ENCODE measurements around the gene GNG5.
"Not testable (repeated sequence)": the region's sequence is repeated elsewhere in the genome, so short reads cannot be mapped to it uniquely, and the experiment has no call there.

GNG5 gene

DNA sequence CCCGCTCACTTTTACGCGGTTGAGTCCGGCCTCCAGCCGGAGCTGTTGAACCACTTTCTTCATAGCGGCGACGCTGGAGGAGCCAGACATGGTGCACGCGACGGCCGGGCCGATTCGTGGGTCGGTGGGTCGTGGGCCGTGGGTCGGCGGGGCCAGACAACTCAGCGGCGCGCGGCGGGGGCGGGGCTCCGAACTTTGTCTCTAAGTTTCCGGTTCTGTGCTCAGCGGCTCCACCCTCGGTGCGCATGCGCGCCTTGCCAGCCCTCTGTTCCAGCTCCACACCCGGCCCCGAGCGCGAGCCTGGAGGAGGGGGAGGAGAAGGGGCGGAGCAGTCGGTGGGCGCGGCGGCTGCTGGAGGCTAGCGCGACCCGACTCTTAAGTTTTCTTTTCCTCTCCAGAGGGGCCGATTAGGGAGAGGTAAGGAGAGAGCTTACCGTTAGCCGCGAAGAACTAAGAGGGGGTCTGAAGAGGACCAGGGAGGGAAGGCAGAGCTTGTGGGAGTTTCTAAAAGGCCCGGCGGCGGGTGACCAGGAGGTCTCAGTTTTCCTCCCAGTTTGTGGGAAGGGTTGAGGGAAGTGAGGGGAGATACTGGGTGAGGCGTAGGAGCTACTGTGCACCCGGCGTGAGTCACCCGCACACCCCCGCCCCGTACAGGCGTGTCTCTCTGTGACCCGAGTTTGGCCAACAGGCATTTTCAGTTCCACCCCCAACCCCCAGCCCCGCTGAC, at the start of gene GNG5, which contains the start of gene SPATA1:
GNG5 (minus strand) TSS at position 580 of the 727 bp plus-strand sequence; CDS start at position 90, 490 bp downstream.
SPATA1 (plus strand) TSS at position 385 of the 727 bp plus-strand sequence. CDS start 9,974 bp downstream, outside the sequence.
- DNase-seq, result peak; percentile 96

DNA sequence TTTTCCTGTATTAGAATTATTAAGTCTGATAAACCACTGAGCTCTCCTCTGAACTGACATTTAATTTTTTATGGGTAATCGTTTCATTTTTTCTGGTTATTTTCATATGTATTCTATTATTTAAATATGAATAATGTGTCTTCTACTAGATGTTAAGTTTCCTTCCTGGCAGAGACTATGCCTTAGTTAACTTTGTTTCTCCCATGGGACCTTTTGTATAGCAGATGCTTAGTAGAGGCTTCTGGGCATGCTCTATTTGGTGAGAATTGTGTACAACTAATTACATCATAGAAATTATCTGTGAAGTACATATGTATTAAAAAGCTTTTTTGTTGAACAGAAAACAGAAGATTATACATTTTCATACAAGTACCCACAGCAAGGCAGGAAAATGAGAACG, 44.4 kb upstream of the GNG5 start:
- DNase-seq, result no peak

- DNase-seq, result peak in 1 of 2 experiments; percentile 12
Observed at GRCh38 chr1:84541679-84542078, 35.3 kb upstream of the GNG5 start.

DNA sequence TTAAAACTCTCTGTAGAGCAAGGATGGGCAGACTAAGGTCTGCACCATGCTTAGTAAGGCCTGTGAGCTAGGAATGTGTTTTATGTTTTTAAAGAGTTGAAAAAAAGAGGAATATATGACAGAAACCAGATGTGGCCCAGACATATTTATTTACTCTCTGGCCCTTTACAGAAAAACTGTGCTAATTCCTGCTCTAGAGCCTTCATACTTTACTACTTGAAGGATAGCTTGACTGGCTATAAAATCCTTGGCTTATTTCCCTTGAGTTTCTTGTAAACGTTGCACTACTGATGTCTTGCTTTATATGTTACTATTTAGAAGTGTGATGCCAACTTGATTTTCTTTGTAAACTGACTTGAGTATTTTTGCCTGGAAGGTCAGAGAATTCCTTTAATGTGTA, 34.4 kb upstream of the GNG5 start:
- no peak for DNase-seq

- DNase-seq, result no peak
Observed at GRCh38 chr1:84539972-84540371, 33.6 kb upstream of the GNG5 start.

DNA sequence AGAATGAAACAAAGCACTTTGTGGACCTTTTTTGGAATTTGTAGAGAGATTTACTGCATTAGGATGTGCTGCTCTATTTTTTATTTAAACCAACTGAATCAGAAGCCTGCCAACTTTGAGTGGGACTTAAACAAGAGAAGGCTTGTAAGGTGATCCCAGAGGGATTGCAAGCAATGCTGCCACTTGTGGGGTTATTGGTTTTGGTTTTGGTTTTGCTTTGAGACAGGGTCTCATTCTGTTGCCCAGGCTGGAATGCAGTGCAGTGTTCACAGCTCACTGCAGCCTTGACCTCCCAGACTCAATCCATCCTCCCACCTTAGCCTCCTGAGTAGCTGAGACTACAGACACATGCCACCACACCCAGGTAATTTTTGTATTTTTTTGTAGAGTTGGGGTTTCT, 32.2 kb upstream of the GNG5 start:
- DNase-seq, result no peak

DNA sequence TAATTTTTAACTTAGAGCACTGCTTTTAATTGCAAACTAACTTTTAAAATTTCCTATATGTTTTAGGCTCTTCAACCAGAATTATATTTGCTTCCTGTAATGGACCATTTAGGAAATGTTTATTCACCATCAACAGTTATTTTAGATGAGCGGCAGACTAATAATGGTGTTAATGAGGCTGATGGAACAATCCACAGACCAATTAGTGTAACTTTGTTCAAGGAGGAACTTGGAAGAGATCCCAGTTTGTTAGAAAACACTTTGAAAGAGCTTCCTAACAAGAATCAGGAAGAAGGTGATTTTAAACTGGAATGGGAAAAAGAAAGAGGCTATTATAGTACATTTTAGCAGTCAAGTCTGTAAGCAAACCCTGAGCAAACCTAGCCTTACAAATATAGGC, 19.4 kb upstream of the GNG5 start:
- DNase-seq, result peak in 1 of 2 experiments; percentile 64

DNA sequence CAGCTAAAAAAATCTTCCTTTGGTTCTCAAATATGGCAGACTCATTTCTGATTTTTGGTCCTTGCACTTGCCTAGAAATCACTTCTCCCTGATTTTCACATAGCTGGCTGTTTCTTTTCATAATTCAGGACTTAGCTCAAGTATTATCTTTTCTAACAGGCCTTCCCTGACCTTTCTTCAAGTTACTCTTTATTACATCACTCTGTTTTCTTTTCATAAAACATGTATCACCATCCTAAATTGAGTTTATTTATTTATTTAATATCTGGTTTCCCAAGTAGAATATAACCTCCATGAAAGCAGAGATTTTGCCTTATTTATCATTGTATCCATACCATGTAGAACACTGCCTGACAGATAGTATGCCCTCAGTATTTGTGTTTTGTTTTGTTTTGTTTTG, 18.2 kb upstream of the GNG5 start:
- DNase-seq, result no peak

DNA sequence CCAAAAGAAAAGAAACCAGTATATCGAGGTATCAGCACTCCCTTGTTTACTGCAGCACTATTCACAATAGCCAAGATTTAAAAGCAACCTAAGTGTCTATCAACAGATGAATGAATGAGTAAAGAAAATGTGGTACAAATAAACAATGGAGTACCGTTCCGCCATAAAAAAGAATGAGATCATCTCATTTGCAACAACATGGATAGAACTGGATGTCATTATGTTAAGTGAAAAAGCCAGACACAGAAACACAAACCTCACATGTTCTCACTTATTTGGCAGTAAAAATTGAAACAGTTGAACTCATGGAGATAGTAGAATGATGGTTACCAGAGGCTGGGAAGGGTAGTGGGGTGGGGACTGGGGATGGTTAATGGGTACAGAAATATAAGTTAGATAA, 4.3 kb upstream of the GNG5 start:
- DNase-seq, result no peak

DNA sequence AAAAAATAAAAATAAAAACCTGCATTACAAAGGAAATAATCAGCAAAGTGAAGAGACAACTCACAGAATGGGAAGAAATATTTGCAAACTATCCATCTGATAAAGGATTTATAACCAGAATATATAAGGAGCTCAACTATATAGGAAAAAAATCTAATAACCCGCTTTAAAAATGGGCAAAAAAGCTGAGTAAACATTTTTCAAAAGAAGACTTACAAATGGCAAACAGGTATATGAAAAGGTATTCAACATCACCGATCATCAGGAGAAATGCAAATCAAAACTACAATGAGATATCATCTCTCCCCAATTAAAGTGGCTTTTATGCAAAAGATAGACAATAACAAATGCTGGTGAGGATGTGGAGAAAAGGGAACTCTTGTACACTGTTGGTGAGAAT, 3.8 kb upstream of the GNG5 start:
- DNase-seq, result no peak

DNA sequence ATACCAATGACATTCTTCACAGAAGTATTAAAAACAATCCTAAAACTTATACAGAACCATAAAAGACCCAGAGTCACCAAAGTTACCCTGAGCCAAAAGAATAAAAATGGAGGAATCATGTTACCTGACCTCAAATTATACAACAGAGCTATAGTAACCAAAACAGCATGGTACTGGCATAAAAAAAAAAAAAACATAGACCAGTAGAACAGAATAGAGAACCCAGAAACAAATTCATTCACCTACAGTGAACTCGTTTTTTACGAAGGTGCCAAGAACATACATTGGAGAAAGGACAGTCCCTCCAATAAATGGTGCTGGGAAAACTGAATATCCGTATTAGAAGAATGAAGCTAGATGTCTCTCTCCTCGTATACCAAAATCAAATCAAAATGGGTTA, 2.6 kb upstream of the GNG5 start:
- no peak for DNase-seq

DNA sequence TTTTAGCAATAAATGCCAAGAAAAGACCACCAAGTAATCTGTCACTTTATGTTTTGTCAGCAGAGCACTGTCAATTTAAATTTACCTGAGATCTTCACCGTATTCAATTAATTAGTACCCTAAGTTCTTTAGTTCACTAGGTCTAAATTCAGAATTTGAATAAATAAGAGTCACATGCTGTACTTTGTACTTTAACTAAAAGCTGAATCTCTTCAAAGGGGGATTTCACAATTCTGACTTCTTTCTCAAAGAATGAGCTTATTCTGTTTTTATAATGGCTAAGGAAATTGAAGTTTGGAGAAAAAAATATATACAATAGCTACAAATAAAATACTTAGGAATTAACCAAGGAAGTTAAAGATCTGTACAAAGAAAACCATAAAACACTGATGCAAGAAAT, 2.1 kb upstream of the GNG5 start:
- DNase-seq, result no peak

DNA sequence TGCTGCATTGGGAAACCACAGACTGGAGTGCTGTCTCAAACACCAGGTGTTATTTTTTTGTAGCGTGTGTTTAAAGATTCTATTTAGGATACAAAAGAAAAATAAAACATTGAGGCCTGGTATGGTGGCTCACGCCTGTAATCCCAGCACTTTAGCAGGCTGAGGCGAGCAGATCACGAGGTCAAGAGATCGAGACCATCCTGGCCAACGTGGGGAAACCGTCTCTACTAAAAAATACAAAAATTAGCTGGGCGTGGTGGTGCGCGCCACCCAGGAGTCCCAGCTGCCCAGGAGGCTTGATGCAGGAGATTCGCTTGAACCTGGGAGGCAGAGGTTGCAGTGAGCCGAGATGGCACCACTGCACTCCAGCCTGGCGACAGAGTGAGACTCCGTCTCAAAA, 1.5 kb upstream of the GNG5 start:
- not testable (repeated sequence) for DNase-seq

GRCh38 chr1:84506729-84507453, 510 bp upstream of the GNG5 start:
- no peak for DNase-seq

DNA sequence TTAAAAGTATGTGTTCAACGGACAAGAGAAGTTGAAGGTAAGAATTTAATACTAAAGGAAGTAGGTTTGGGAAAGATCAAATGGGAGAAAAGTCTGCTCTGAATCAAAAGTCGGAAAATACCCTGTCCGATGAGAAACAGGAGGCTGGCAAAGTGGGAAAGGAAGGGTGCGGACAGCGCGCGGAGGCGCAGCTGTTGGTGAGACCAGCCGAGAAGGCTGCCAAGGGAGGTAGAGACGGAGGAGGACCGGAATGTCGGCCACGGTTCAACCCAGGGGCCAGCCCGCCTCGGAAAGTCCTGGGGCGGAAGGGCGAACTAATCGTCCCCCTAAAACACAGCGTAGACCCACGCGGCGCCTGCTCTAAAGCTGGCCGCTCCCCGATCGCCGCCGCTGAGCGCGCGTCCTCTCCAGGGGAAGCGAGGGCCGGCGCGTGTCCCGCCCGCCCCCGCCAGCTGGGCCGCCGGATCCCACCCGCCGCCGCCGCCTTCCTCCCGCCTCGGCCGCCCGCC, 834 bp downstream of the GNG5 start:
- DNase-seq, result peak; percentile 72 to 80

DNA sequence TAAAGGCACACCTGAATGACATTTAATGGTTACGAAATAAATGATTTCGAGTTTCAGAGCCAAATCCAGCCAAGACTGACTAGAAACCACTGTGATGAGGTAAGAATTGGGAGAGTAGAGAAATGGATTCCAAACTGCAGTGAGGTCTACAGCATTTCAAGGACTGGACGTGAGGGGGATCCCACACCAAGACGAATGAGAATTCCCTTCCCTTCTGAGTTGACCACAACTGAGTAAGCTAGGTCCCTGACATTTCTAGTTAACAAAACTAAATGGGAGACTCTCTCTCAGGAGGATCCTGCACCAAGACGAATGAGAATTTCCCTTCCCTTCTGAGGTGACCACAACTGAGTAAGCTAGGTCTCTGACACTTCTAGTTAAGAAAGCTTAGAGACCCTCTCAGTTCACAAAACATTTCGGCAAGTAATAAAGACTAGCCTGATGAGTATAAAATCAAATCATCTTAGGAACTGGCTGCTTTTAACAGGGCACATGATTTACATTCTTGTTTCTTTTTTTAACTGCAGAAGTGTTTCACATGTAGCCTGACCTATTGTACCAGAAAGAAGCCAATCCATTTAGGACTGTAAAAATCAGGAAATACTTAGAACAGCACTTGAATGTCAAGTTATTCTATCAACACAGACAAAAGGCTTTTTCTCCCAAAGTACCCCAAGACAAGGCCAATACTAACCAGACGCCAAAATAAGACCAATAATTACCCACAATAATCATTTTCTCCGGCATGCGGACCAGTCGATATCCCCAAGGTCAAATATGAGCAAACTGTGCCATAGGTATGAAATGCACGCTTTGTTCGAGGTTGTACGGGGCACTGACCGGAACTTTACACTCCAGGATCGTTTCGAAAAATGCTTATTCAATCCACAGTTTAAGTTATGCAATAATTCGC, 1.5 kb downstream of the GNG5 start:
- DNase-seq, result peak in 1 of 2 experiments; percentile 42

DNA sequence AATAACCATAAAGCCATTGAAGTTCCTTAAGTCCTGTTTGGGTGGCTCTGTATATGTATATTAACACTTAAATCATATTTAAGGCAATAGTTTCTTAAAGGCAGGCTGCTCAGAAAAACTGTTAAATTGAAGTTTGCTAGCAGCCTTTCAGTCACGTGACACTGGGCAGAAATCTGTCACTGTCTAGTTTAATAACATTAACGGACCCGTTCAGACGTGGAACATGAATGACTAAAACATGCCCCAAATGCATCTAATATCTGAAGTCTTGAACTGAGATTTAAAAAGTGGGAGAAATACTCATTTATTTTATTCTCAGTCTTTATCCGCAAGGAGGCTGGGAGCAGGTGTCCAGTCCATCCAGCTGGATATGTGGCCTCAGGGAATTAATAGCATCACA, 3.5 kb downstream of the GNG5 start:
- DNase-seq, result no peak

DNA sequence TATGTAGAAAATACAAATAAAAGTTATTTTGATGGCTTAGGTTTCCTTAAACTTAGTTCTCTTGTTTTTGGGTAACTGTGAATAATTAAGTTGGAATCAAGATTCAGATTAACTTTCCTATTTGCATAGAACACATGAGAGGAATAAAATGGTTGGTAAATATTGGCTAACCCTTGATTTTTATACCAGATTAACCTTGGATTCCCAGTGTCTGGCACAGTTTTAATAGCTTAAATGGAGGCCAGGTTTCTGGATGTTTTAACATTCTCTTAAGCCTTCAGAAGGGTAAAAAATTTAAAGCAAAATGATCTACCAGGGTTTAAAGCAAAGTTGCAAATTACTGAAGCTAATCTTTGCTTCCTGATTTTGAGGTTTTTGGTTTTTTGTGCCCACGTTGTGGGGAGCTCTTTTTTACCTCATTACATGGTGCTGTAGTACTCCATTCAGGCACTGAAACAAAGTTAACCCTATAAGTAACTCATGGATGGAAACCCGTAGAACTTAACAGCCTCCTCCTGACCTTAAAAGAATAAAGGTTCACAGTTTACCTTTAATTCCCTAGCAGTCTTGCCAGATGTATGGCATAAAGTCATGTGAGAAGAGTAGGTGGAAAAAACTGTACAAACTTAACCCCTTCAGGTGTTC, 8.6 kb downstream of the GNG5 start:
- DNase-seq, result no peak

DNA sequence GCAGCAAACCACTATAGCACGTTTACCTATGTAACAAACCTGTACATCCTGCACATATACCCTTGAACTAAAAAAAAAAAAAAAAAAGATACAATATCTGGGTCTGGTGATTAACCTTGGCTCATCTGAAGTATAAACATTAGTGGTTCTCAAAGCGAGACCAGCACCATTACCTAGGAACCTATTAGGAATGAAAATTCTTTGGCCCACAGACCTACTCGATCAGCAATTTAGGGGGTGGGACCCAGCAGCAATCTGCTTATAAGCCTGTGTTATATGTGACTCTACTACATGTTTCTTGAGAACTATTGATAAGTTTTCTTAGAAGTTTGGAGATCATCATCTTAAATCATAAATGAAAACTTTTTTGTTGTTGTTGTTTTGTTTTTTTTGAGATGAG, 9.9 kb downstream of the GNG5 start:
- DNase-seq, result no peak

GRCh38 chr1:84493747-84494146, 12.6 kb downstream of the GNG5 start:
- no peak for DNase-seq

GRCh38 chr1:84492726-84493125, 13.7 kb downstream of the GNG5 start:
- DNase-seq, result no peak

DNA sequence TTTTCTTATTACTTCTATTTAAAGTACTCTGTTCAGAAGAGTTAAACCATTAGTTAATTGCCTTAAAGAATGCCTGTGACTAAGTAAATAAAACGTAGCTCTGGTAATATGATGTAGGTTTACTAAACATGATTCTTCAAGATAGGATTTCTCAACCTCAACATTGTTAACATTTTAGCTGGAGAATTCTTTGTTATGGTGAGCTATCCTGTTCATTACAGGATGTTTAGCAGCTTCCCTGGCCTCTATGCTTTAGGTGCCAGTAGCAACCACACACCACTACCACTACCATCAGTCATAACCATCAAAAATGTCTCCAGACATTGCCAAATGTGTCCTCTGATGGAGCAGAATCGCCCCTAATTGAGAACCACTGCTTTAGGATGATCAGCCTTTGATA, 16.6 kb downstream of the GNG5 start:
- DNase-seq, result no peak

DNA sequence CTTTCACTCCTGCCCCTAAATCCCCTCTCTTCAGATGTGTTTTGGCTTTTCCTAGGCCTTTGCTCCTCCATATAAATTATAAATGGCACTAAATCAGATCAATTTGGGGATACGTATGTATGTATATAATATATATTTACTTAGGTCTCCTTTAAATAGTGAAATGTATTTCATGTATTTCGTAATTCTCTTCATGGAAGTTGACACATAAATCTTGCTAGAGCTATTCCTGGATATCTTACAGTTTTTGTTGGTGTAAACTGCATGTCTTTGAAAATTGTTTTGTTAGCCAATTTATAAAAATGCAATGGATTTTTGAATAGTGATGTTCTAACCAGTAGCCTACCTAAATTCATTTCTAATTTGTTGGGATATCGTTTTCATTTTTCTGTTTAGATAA, 18.3 kb downstream of the GNG5 start:
- no peak for DNase-seq

Measured in NCI-H2081 (cell line).